KOPT-K1 (cell line): ENCODE measurements around the gene PAQR7.
A peak's percentile ranks its signal among the peaks of the same experiment; 100 is the strongest.

ENCODE experiments used
- H3K27ac ChIP-seq: fragments of 200-600 bp; sonication (generic); 2 replicates; pipeline ENCODE4 v1.5.1; 2016; ENCODE audit warnings: antibody characterized with exemption, mild to moderate bottlenecking, low read depth, low read length; ENCODE audit not compliant: poor library complexity, severe bottlenecking
- H3K36me3 ChIP-seq: fragments of 200-600 bp; sonication (generic); 2 replicates; pipeline ENCODE4 v1.5.1; 2017; ENCODE audit warnings: antibody characterized with exemption, mild to moderate bottlenecking, low read length, moderate library complexity; ENCODE audit not compliant: insufficient read depth
- H3K9me3 ChIP-seq: fragments of 200-600 bp; sonication (generic); 2 replicates; pipeline ENCODE4 v1.5.1; 2017; ENCODE audit warnings: antibody characterized with exemption, low read length, mild to moderate bottlenecking; ENCODE audit not compliant: insufficient read depth, poor library complexity, severe bottlenecking

Gene PAQR7, protein sequence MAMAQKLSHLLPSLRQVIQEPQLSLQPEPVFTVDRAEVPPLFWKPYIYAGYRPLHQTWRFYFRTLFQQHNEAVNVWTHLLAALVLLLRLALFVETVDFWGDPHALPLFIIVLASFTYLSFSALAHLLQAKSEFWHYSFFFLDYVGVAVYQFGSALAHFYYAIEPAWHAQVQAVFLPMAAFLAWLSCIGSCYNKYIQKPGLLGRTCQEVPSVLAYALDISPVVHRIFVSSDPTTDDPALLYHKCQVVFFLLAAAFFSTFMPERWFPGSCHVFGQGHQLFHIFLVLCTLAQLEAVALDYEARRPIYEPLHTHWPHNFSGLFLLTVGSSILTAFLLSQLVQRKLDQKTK

GRCh38 chr1:25875154-25875855, at the start of gene PAQR7:
TSS of gene PAQR7 (minus strand) at chr1:25875708. CDS start at chr1:25863839, 11,869 bp downstream.
- Histone ChIP-seq H3K27ac (no peak within 1 kb of the TSS), H3K9me3 (no peaks in the 10 kb centered on the region), H3K36me3 (no peaks in the 10 kb centered on the region)

- H3K36me3 ChIP-seq, result no peaks in the 10 kb centered on the region
- no peaks in the 10 kb centered on the region for H3K9me3 ChIP-seq
- no peak overlapping the region for H3K27ac ChIP-seq
Measured at GRCh38 chr1:25924454-25924853, 48.9 kb upstream of the PAQR7 start.

GRCh38 chr1:25922971-25923552, 47.6 kb upstream of the PAQR7 start:
- peak overlapping the region; percentile 63 for H3K27ac ChIP-seq

GRCh38 chr1:25922056-25922970, 46.8 kb upstream of the PAQR7 start:
- Histone ChIP-seq H3K36me3 (no peaks in the 10 kb centered on the region), H3K27ac (peak overlapping the region; percentile 63), H3K9me3 (no peaks in the 10 kb centered on the region)

More at GRCh38 chr1:25922971-25923552, 47.6 kb upstream of the PAQR7 start:
- Histone ChIP-seq H3K36me3 (no peaks in the 10 kb centered on the region), H3K9me3 (no peaks in the 10 kb centered on the region)

DNA sequence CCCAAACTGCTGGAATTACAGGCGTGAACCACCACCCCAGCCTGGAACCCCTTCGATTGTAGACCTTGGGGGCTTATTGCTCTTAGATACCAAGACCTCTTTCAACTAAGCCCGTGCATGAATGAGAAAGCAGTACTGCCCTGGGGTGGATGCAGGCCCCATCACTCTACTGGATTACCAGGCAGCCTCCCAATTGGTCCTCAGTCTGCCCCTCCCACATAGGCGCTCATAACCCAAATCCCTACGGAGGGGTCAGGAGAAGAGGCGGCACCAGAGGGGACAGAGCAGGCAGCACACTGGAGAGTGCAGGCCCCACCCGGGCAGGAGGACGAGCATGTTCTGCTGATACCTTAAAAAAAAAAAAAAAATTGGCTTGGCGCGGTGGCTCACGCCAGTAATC, 43.1 kb upstream of the PAQR7 start:
- Histone ChIP-seq H3K36me3 (no peaks in the 10 kb centered on the region), H3K9me3 (no peaks in the 10 kb centered on the region), H3K27ac (peak overlapping the region; percentile 39)

DNA sequence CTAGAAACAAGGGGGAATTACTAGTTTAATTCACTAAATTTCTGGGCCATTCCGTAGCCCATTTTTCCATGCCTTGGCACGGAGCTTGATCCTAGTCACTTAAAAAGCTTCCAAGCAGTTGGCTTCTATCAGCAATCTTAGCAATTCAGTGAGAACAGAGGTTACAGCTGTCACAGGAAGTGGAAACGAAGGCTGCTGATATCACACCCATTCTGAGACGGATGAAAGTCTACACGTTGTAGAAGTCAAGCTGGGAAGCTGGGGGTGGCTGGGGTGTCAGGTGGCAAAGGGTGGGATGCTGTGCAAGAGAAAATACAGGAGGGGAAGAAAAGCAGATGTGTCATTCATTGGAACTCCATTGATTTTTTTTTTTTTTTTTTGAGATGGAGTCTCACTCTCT, 42.5 kb upstream of the PAQR7 start:
- no peaks in the 10 kb centered on the region for H3K36me3 ChIP-seq
- no peaks in the 10 kb centered on the region for H3K9me3 ChIP-seq
- peak overlapping the region; percentile 39 for H3K27ac ChIP-seq

DNA sequence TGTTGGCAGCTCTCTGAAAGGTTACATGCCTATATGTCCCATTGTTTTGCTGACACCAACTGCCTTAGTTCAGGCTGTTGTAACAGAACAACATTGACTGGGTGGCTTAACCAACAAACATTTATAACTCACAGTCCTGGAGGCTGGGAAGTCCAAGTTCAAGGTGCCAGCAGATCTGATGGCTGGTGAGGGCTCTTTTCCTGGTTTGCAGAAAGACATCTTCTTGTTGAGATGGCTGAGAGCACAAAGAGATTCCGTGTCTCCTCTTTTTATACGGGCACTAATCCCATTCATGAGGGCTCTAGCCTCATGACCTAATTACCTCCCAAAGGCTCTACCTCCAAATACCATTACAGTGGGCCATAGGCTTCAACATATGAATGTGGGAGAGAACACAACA, 41.0 kb upstream of the PAQR7 start:
- Histone ChIP-seq H3K9me3 (no peaks in the 10 kb centered on the region), H3K27ac (no peak overlapping the region), H3K36me3 (no peaks in the 10 kb centered on the region)

DNA sequence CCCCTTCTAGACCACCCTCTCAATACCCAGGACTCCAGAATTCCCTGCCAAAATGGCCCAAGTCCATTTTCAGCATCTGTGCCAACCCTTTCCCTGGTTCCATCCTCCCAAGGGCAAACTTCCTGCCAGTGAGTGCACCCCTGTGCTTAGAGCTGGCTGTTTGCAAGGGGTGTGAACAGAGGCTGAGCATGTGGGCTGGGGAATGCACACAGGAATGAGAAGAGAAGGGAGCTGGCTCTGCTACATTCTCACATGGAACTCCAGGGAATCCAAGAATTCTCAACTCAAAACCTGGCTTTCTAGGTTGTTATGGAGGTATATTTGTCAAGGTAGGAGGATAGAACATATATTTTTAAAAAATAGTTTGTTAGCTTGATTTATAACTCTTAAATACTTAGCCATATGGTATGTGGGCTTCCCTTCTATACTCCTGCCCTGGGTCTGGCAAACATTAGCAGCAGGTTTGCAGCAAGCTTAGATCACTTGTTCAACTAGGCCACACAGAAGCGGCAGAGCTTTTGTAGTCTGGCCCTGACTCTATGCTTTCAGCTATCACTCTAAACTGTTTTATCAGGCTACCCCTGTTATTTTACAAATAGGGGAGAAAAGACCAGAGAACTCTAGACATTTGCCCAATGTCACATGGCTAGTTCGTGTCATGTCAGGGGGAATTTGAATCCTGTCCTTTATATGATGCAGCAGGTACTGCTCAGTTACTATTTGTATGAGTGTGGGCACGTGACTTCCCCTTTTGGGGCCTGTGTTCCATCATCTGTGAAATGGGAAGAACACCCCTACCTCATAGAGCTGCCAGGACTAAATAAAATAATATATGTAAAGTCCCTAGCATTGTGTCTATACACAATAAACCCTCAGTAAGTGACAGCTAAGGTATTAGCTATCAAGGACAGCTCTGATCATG, 38.8 kb upstream of the PAQR7 start:
- Histone ChIP-seq H3K9me3 (no peaks in the 10 kb centered on the region), H3K36me3 (no peaks in the 10 kb centered on the region), H3K27ac (no peak overlapping the region)

DNA sequence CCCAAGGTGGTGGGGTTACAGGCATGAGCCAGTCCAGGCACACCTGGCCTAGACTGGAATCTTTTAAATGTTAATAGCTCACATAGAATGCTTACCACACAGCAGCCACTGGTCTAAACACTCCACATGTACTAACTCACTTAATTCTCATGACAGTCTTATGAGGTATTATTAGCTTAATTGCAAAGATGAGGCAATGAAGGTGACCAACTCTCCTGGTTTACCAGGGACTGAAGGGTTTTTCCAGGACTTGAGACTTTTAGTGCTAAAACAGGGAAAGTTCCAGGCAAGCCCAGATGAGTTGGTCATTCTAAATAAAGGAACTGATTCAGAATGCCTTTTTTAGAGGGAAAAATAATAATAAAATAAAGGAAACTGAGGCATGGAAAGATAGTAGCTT, 37.7 kb upstream of the PAQR7 start:
- H3K9me3 ChIP-seq, result no peaks in the 10 kb centered on the region
- H3K27ac ChIP-seq, result no peak overlapping the region
- H3K36me3 ChIP-seq, result no peaks in the 10 kb centered on the region

DNA sequence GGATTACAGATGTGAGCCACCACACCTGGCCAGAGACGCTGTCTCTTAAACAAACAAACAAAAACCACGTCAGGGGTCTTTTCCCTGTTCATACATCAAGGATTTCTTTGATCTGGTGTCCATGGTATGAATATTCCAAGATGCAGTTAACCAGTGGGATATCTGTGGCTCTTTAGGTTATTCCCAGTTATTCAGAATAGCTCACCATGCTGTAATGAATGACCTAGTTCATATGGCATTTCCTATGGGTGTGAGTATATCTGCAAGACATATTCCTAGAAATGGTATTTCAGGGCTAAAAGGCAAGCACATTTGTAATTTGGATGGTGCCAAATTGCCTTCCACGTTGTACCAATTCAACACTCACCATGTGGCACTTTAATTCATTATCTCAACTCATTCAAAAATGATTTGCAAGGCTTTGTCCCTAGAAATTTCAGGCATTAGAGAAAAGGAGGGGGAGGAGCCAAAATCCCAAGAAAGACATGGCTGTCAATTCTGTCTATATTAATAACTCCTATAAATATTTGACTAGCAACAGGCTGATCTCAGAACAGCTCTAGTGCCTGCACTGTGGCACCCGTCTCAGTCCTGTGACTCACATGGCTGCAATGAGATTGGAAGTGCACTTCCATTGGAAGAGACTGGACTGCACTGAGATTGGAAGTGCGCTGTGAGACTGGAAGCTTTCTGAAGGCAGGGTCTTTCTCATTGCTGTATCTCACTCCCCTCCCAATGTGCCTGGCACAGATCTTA, 36.7 kb upstream of the PAQR7 start:
- H3K9me3 ChIP-seq, result no peaks in the 10 kb centered on the region
- no peaks in the 10 kb centered on the region for H3K36me3 ChIP-seq
- no peak overlapping the region for H3K27ac ChIP-seq

DNA sequence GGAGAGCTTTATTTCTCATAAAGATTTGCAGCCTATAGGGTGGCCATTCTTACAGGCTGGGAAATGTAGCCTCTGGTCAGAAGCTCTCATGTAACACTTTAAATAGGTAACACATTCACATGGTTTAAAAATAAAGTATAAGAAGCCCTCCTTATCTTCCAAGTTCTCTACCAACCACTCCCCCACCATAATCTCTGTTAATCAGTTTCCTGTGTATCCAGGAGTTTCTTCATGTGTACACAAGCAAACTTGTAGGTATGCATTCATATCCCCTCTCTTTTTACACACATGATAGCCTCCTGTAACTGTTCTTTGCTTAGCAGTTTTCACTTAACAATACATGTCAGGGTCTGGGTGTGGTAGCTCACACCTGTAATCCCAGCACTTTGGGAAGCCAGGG, 35.7 kb upstream of the PAQR7 start:
- H3K9me3 ChIP-seq, result no peaks in the 10 kb centered on the region
- H3K36me3 ChIP-seq, result no peaks in the 10 kb centered on the region
- no peak overlapping the region for H3K27ac ChIP-seq

DNA sequence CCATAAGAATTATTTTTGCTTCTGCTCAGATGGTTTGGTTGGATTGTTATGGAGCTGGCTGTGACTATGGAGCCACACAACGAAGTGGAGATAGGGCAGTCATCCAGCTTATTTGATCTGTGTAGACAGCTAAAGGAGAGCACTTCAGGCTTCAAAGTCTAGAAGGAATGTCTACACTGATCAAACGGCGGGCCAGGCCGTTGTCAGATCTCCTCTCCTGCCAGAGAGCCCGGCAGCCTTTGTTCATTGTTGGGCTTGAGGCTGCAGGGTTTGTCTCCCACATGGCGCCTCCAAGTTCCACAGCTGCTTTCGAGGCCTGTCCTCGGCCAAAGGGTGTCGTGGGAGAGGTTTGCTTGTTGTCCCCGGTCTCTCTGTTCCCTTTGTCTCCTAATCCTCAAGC, 33.5 kb upstream of the PAQR7 start:
- Histone ChIP-seq H3K9me3 (no peaks in the 10 kb centered on the region), H3K27ac (no peak overlapping the region), H3K36me3 (peaks cover 12% of the 10 kb centered on the region)

DNA sequence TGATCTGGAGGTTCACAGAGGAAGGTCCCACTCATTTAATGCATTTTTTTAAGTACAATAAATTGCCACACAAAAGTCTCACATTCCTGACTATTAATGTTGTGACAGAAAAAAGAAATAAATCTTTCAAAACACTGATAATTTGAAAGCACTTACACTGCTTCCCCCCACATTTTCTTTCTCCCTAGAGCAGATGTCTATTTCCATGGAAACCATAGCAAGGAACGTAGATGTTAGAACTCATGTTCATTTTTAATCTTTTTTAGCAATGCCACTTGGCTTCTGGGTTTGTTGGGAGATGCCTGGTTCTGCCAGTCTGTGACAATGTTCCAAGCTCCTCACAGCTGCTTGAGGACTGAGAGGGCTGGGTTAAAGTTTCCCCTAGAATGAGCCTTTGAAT, 32.7 kb upstream of the PAQR7 start:
- Histone ChIP-seq H3K27ac (no peak overlapping the region), H3K36me3 (peaks cover 21% of the 10 kb centered on the region), H3K9me3 (no peaks in the 10 kb centered on the region)
